NCI-H2171 (cell line): ENCODE measurements around the gene TANC2.
"Not testable (repeated sequence)": the region's sequence is repeated elsewhere in the genome, so short reads cannot be mapped to it uniquely, and the experiment has no call there.

Experiments
- DNase-seq: peaks from one replicate; lab custom pipeline; 2025; lab: John Stamatoyannopoulos, UW

Gene TANC2

GRCh38 chr17:62964506-62964905, 1.5 kb upstream of the TANC2 start:
- DNase-seq = no peak

- no peak for DNase-seq
These were observed 805 bp upstream of the TANC2 start for GRCh38 chr17:62965174-62965685.

- DNase-seq = peak; percentile 8
These were observed 580 bp downstream of the TANC2 start for GRCh38 chr17:62966426-62967204.

- no peak for DNase-seq
These were observed 1.1 kb downstream of the TANC2 start for GRCh38 chr17:62967205-62967529.

GRCh38 chr17:62968445-62968923, 2.4 kb downstream of the TANC2 start:
- DNase-seq = peak; percentile 77

GRCh38 chr17:62970610-62971009, 4.6 kb downstream of the TANC2 start:
- no peak for DNase-seq

GRCh38 chr17:62971853-62972252, 5.8 kb downstream of the TANC2 start:
- no peak for DNase-seq

GRCh38 chr17:62974788-62975187, 8.8 kb downstream of the TANC2 start:
- no peak for DNase-seq

GRCh38 chr17:62975206-62975605, 9.2 kb downstream of the TANC2 start:
- no peak for DNase-seq

GRCh38 chr17:62976643-62977231, 10.7 kb downstream of the TANC2 start:
- DNase-seq = not testable (repeated sequence)

- DNase-seq = no peak
These were observed 14.8 kb downstream of the TANC2 start for GRCh38 chr17:62980842-62981241.

GRCh38 chr17:62981933-62982332, 15.9 kb downstream of the TANC2 start:
- DNase-seq = no peak

- DNase-seq = no peak
These were observed 18.8 kb downstream of the TANC2 start for GRCh38 chr17:62984801-62985200.

- DNase-seq = no peak
These were observed 20.5 kb downstream of the TANC2 start for GRCh38 chr17:62986549-62986948.

GRCh38 chr17:62987136-62987535, 21.1 kb downstream of the TANC2 start:
- no peak for DNase-seq

GRCh38 chr17:62989501-62989900, 23.5 kb downstream of the TANC2 start:
- DNase-seq = no peak

GRCh38 chr17:62994931-62995330, 28.9 kb downstream of the TANC2 start:
- DNase-seq = no peak

- no peak for DNase-seq
These were observed 29.4 kb downstream of the TANC2 start for GRCh38 chr17:62995377-62995885.

- DNase-seq = no peak
These were observed 30.2 kb downstream of the TANC2 start for GRCh38 chr17:62996221-62996620.

GRCh38 chr17:62998166-62998565, 32.1 kb downstream of the TANC2 start:
- DNase-seq = no peak

- no peak for DNase-seq
These were observed 32.8 kb downstream of the TANC2 start for GRCh38 chr17:62998665-62999393.

- no peak for DNase-seq
These were observed 33.7 kb downstream of the TANC2 start for GRCh38 chr17:62999736-63000135.
